OCI-LY7 (cell line): ENCODE measurements around the gene SULF2. TPM values are rescaled to one million over a fixed set of nuclear protein-coding genes. Genes with fewer than 3 reads are reported as not detected.

Experiments
- BruUV-seq: library from RNA; stranded (reverse); fragments of 400-500 nt; replicated peaks from 2 replicates; lab custom pipeline; 2021; lab: Mats Ljungman, UMichigan
- CTCF ChIA-PET: fragments of 300-600 bp; sonication (Branson Sonifier 250); formaldehyde crosslinking; loops from one replicate; lab custom pipeline; 2022; ENCODE audit warnings: antibody characterized with exemption; ENCODE audit not compliant: unreplicated experiment; lab: Charles Lee
- POLR2A ChIA-PET: fragments of 300-600 bp; sonication (Branson Sonifier 250); formaldehyde crosslinking; loops from one replicate; lab custom pipeline; 2022; ENCODE audit warnings: antibody characterized with exemption; lab: Charles Lee
- DNase-seq: peaks from one replicate; pipeline ENCODE4 v3.0.0-alpha.2; 2015; ENCODE audit warnings: low spot score
- H2AFZ ChIP-seq: fragments of 200-600 bp; sonication (generic), shearing (Covaris generic); 2 replicates; pipeline ENCODE4 v1.6.1; 2014; ENCODE audit warnings: mild to moderate bottlenecking, antibody characterized with exemption, low read length, moderate library complexity
- H3K27ac ChIP-seq: fragments of 200-600 bp; sonication (generic); 2 replicates; pipeline ENCODE4 v1.5.1; 2014; ENCODE audit warnings: mixed run types, low read depth, mild to moderate bottlenecking, moderate library complexity, low read length, inconsistent platforms; ENCODE audit not compliant: poor library complexity, severe bottlenecking
- H3K36me3 ChIP-seq: fragments of 200-600 bp; sonication (generic); 2 replicates; pipeline ENCODE4 v1.6.1; 2014; ENCODE audit warnings: mild to moderate bottlenecking, antibody characterized with exemption, low read length, moderate library complexity, mixed read lengths; ENCODE audit not compliant: insufficient read depth
- H3K4me1 ChIP-seq: fragments of 200-600 bp; sonication (generic); 2 replicates; pipeline ENCODE4 v1.5.1; 2014; ENCODE audit warnings: mild to moderate bottlenecking, low read length; ENCODE audit not compliant: insufficient read depth, poor library complexity, severe bottlenecking
- H3K4me2 ChIP-seq: fragments of 200-600 bp; sonication (generic); 2 replicates; pipeline ENCODE4 v1.6.1; 2014; ENCODE audit warnings: mild to moderate bottlenecking, low read length
- H3K4me3 ChIP-seq: fragments of 200-600 bp; sonication (generic); 2 replicates; pipeline ENCODE4 v1.5.1; 2014; ENCODE audit warnings: mild to moderate bottlenecking, low read depth, low read length; ENCODE audit not compliant: poor library complexity, severe bottlenecking
- H3K79me2 ChIP-seq: fragments of 200-600 bp; sonication (generic); 2 replicates; pipeline ENCODE4 v1.6.1; 2016; ENCODE audit warnings: low read depth, mild to moderate bottlenecking, low read length, moderate library complexity, mixed read lengths; ENCODE audit not compliant: insufficient read depth
- H3K9me2 ChIP-seq: fragments of 200-600 bp; sonication (generic); 2 replicates; pipeline ENCODE4 v1.6.1; 2016; ENCODE audit warnings: mild to moderate bottlenecking, low read length, mixed read lengths; ENCODE audit not compliant: insufficient read depth
- H3K9me3 ChIP-seq: fragments of 200-600 bp; sonication (generic); 2 replicates; pipeline ENCODE4 v1.6.1; 2014; ENCODE audit warnings: mild to moderate bottlenecking, mixed run types, low read length, mixed read lengths
- H4K20me1 ChIP-seq: fragments of 200-600 bp; sonication (generic); 2 replicates; pipeline ENCODE4 v1.6.1; 2014; ENCODE audit warnings: mild to moderate bottlenecking, antibody characterized with exemption, low read length, moderate library complexity, mixed read lengths; ENCODE audit not compliant: insufficient read depth
- EZH2phosphoT487 ChIP-seq: fragments of 200-600 bp; sonication (generic); IDR thresholded peaks from 2 replicates; pipeline ENCODE4 v1.6.1; 2018; ENCODE audit warnings: low read depth, borderline replicate concordance, mild to moderate bottlenecking, mixed run types, antibody characterized with exemption, low read length, moderate library complexity, mixed read lengths
- intact Hi-C: fragments of 100-400 bp; cut with micrococcal nuclease; formaldehyde crosslinking; loops from one replicate; pipeline ENCODE4 v1.10.0; 2022; ENCODE audit not compliant: unreplicated experiment
- total RNA-seq, 2 experiments: library from RNA; depleted of rRNA in 1 of 2; stranded (reverse); fragments of >200 nt in 1 of 2; shearing (Covaris generic) in 1 of 2; gene quantifications; 2 replicates each; pipeline ENCODE4 v1.2.3, GENCODE V29; 2014 to 2022
- TF ChIP-seq, protein P1 (sequence below): fragments of 200-600 bp; sonication (generic); conservative IDR thresholded peaks from 2 replicates; pipeline ENCODE4 v1.5.1; 2014; ENCODE audit warnings: mild to moderate bottlenecking, antibody characterized with exemption, low read length, moderate library complexity, mixed read lengths

Gene SULF2
- total RNA-seq, 2 experiments from 2014 or later = 0.03 to 0.51 TPM

DNA sequence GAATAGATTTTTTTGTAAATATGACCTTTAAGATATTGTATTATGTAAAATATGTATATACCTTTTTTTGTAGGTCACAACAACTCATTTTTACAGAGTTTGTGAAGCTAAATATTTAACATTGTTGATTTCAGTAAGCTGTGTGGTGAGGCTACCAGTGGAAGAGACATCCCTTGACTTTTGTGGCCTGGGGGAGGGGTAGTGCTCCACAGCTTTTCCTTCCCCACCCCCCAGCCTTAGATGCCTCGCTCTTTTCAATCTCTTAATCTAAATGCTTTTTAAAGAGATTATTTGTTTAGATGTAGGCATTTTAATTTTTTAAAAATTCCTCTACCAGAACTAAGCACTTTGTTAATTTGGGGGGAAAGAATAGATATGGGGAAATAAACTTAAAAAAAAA, 130.9 kb downstream of the SULF2 start:
- no peak overlapping the region for H2AFZ ChIP-seq
- no peak for TF ChIP-seq EZH2phosphoT487
- H3K36me3 ChIP-seq = peaks cover 95% of the 10 kb centered on the region
- POLR2A ChIA-PET = no interaction called here
- H3K79me2 ChIP-seq = no peaks in the 10 kb centered on the region
- CTCF ChIA-PET = no interaction called here
- H3K9me2 ChIP-seq = no peaks in the 10 kb centered on the region
- no peaks in the 10 kb centered on the region for H3K4me1 ChIP-seq
- no peak for DNase-seq
- intact Hi-C loops = no loop called here
- BruUV-seq = no TSS peak
- H4K20me1 ChIP-seq = no peaks in the 10 kb centered on the region; the same call in 1 of the 2 replicates
- no peak overlapping the region for H3K4me3 ChIP-seq
- H3K9me3 ChIP-seq = no peaks in the 10 kb centered on the region
- H3K27ac ChIP-seq = no peak overlapping the region
- H3K4me2 ChIP-seq = no peak overlapping the region

DNA sequence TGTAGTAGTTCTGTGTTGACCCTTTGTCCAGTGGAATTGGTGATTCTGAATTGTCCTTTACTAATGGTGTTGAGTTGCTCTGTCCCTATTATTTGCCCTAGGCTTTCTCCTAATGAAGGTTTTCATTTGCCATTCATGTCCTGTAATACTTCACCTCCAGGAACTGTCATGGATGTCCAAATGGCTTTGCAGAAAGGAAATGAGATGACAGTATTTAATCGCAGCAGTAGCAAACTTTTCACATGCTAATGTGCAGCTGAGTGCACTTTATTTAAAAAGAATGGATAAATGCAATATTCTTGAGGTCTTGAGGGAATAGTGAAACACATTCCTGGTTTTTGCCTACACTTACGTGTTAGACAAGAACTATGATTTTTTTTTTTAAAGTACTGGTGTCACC, 131.4 kb downstream of the SULF2 start:
- intact Hi-C loops = no loop called here
- H4K20me1 ChIP-seq = no peaks in the 10 kb centered on the region; the same call in 1 of the 2 replicates
- peaks cover 95% of the 10 kb centered on the region for H3K36me3 ChIP-seq
- no peaks in the 10 kb centered on the region for H3K4me1 ChIP-seq
- DNase-seq = no peak
- no peaks in the 10 kb centered on the region for H3K9me3 ChIP-seq
- no peak overlapping the region for H3K4me2 ChIP-seq
- POLR2A ChIA-PET = no interaction called here
- H3K79me2 ChIP-seq = no peaks in the 10 kb centered on the region
- BruUV-seq = no TSS peak
- no peak overlapping the region for H3K4me3 ChIP-seq
- H2AFZ ChIP-seq = no peak overlapping the region
- TF ChIP-seq EZH2phosphoT487 = no peak
- TF ChIP-seq, protein P1, sequence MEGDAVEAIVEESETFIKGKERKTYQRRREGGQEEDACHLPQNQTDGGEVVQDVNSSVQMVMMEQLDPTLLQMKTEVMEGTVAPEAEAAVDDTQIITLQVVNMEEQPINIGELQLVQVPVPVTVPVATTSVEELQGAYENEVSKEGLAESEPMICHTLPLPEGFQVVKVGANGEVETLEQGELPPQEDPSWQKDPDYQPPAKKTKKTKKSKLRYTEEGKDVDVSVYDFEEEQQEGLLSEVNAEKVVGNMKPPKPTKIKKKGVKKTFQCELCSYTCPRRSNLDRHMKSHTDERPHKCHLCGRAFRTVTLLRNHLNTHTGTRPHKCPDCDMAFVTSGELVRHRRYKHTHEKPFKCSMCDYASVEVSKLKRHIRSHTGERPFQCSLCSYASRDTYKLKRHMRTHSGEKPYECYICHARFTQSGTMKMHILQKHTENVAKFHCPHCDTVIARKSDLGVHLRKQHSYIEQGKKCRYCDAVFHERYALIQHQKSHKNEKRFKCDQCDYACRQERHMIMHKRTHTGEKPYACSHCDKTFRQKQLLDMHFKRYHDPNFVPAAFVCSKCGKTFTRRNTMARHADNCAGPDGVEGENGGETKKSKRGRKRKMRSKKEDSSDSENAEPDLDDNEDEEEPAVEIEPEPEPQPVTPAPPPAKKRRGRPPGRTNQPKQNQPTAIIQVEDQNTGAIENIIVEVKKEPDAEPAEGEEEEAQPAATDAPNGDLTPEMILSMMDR = no peak
- no peaks in the 10 kb centered on the region for H3K9me2 ChIP-seq
- H3K27ac ChIP-seq = no peak overlapping the region
- CTCF ChIA-PET = no interaction called here

DNA sequence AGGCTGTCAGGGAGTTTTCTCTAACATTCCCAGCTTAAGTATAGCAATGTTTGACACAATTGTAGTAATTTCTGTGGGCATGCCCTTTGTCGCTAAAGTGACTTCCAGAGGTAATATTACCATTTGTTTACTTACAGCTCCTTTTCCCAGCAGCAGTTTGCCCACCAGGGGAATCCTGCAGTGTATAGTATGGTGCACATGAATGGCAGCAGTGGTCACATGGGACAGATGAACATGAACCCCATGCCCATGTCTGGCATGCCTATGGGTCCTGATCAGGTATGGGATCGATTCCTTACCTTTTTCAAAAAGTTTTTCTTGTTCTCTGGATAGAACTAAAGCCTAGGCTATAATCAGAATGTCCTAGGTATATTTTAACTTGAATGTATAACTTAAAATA, 132.5 kb downstream of the SULF2 start:
- no peaks in the 10 kb centered on the region for H3K9me3 ChIP-seq
- H3K79me2 ChIP-seq = no peaks in the 10 kb centered on the region
- no peak for TF ChIP-seq EZH2phosphoT487
- TF ChIP-seq, protein P1 = no peak
- BruUV-seq = no TSS peak
- no peaks in the 10 kb centered on the region; the same call in 1 of the 2 replicates for H4K20me1 ChIP-seq
- no peaks in the 10 kb centered on the region for H3K4me1 ChIP-seq
- H3K9me2 ChIP-seq = no peaks in the 10 kb centered on the region
- ChIA-PET POLR2A (no interaction called here), CTCF (no interaction called here)
- H3K4me3 ChIP-seq = no peak overlapping the region
- H2AFZ ChIP-seq = no peak overlapping the region
- DNase-seq = no peak
- no peak overlapping the region for H3K27ac ChIP-seq
- intact Hi-C loops = no loop called here
- peaks cover 94% of the 10 kb centered on the region for H3K36me3 ChIP-seq
- H3K4me2 ChIP-seq = no peak overlapping the region
